HG03139 (cell line): Measurements from ENCODE around the gene THSD4.
"Not testable (repeated sequence)": the region's sequence is repeated elsewhere in the genome, so short reads cannot be mapped to it uniquely, and the experiment has no call there.

Experiments
- ATAC-seq: cut with Tn5 transposase; IDR thresholded peaks from one replicate; pipeline ENCODE4 v1.9.1; 2021; ENCODE audit not compliant: unreplicated experiment

Gene THSD4

GRCh38 chr15:71702496-71702895 is 587.2 kb downstream of the THSD4 start:
- ATAC-seq: no peak

DNA sequence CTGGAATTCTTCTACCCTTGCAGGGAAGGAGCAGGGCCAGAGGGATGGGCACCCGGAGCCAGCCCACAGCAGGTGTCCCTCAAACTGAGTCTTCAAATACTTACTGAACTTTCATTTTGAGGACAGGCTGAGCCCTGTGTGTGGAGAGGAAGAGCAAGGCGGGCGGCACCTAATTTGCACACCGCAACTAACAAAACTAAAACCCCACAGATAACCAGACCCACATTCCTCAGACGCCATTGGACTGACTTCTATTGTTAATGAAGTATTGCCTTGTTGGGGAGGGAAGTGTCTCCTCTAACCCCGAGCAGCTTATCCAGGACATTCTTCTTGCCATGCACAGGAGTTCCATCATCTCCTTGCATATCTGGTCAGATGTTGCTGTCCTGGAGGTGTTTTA is 589.9 kb downstream of the THSD4 start:
- ATAC-seq: no peak

DNA sequence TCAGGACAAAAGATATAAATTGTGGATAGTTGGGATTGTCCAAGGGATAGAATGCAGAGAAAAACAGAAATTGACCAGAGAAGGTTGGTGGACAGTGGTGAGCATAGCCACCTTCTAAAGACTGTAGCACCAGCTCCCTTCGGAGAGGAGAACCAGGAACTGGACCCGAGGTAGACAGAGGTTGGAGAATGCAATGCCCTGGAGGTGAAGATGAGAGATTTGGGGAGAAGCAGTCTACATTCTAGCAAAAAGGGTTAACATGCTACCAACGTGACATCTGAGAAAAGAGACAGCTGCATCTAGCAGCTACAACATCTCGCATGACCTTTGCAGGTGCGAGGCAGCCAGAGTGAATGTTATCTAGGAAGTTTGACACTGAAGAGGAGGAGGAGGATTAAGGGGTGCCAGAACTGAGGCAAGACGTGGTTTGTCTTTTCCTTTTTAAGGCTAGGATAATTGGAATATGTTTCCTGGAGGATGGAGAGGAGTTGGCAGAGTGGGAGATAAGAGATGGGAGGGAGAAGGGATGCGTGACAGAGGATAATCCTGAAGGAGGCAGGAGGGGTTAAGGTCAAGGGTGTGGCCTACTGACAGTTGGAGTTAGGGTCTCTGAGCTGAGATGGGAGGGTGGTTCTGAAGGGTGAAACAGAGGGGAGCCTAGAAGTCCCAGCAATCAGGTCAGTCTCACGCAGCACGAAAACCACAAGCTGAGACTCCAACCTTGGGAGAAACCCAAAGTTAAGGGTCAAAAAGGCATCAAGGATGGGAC is 591.4 kb downstream of the THSD4 start:
- ATAC-seq: no peak

DNA sequence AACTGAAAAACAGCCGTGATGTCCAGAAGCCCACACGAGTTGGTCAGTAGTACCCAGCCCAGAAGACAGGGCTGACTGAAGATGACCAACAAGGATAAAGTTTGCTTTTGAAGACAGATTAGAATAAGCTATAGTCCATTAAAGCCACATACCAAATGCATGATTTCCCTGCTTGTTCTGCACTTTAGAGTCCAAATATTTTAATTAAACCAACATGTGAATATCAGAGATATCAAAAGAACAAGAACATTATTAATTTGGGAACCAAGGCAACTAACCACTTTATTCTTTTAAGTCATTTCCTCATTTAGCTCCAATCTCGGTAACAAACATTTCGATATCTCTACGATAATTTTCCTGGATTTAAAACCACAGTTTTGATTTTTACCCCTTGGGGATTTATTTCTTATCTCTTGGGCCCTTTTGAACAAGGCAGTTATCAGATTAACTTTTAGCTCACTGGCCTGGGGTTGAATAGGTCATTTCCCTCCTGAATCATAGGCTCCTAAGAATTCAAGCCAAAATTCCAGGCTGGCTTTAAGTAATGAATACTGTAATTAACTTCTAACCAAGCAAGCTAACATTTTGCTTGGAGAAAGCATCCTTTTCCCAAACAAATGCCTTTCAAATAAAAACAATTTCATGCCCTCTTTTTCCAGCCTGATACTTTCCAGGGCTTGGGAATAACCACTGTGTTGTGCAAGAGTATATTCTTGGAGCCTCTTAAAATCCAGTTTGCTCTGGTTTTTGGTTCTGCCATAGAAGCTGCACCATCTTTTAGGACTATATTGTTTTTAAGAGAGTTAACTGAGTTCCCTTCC is 592.2 kb downstream of the THSD4 start:
- ATAC-seq: no peak

- ATAC-seq: no peak
These were observed 592.8 kb downstream of the THSD4 start for GRCh38 chr15:71708051-71708429.

DNA sequence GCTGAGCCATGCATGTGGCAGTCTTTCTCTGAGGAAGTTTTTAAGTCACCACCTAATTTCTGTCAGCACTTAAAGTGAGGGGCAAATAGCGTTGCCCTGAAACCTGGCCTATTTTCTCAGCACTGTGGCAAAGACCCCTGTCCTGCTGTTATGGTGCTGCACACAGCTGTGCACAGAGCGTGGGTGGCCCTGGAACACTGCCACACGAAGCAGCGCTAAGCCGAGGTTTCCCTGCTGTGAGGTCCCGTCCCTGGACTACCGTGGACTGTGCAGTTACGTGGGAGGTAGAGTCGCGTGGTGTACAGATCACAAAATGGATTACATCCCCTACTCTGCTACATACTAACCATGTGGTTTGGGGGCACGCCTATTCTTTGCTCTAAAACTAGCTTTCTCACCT is 593.5 kb downstream of the THSD4 start:
- no peak for ATAC-seq

GRCh38 chr15:71709808-71710418 is 594.6 kb downstream of the THSD4 start:
- ATAC-seq: no peak

DNA sequence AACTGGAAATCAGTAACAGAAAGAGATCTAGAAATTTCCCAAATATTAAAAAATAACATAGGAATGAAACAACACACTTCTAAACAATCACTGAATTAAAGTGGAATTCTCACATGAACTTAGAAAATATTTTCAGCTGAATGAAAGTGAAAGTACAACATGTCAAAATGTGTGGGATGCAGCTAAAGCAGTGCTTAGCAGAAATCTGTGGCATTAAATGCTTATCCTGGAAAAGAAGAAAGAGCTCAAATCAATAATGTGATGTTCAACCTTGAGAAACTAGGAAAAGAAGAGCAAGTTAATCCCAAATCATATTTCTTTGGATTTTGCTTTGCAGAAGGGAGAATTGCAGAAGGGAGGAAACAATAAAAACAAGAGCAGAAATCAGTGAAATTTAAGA is 596.9 kb downstream of the THSD4 start:
- no peak for ATAC-seq

- ATAC-seq: no peak
These were observed 598.0 kb downstream of the THSD4 start for GRCh38 chr15:71713191-71713809.

- ATAC-seq: no peak
These were observed 600.6 kb downstream of the THSD4 start for GRCh38 chr15:71715914-71716313.

- ATAC-seq: no peak
These were observed 601.7 kb downstream of the THSD4 start for GRCh38 chr15:71716990-71717389.

DNA sequence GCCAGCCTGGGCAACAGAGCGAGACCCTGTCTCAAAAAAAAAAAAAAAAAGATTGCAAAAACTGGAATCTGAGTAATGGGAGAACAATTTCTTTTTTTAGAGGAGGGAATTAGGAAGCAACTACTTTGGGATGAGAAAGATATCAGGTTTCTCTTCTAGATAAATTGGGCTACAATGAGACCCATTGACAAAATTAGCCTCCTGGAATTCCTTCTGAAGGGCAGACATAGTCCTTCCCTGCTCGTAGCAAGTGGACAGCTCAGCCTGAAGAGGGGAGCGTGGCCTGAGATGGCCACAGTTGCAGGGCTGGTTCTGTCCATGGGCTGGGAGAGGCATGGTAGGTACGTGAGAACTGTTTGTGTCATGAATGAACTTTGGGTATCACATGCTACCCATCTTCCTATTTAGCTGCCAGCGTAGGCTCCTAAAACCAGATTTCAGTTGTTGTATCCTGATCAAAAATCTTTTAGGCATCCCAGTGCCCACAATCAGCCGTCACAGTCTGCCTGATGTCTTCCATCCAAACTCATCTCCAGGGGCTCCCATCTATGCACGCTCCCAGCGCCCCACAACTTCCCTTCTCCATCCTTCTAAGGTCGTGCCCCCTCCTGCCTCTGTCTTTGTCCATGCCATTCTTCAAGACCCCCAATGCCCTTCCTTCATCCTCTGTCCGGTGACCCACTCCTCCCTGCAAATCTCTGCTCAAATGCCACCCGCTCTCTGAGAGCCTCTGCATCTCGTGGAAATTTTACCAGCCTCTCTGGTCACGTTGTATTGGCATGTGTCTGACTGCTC is 603.0 kb downstream of the THSD4 start:
- ATAC-seq: no peak

DNA sequence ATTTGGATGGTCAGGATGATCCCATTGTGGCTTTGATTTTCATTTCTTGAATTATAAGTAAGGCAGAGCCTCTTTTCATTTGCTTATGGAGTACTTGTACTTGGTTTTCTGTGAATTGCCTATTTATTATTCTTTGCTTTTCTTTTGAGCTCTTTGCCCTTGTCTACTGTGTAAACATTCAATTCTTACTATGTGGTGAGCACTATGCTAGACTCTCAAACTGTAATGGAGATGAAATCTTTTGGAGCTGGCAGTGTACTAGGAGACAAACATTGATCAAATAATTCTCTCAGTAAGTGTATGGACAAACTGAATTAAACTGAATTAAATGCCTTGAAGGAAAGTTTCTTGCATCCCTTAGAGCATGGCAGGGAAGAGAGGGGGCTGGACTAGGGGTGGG is 608.1 kb downstream of the THSD4 start:
- ATAC-seq: no peak

DNA sequence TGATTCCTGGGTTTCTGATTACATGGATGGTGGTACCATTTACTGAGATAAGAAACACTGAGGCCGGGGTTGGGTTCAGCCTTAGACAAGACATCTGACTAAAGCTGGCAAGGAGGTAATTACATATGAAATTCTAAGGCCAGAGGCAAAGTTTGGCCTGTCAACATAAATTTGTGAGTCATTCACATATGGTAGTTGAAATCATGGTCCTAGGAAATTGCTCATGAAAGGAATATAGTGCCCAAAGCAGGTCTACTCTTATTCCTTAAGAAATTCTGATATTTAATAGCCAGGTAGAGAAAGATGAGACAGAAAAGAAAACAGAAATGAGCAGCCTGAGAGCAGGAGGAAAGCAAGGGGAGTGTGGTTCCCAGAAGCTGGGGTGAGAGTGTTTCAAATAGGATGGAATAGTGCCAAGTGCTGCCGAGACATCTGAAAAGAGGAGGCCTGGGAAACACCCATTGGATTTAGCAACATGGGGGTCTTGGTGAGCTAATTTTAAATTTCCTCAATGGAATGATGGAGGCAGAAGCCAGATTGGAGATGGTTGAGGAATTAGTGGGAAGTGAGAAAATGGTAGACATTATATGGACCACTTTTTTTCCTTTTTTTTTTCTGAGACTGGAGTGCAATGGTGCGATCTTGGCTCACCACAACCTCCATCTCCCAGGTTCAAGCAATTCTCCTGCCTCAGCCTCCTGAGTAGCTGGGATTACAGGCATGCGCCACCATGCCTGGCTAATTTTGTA is 610.1 kb downstream of the THSD4 start:
- not testable (repeated sequence) for ATAC-seq

- ATAC-seq: no peak
These were observed 613.6 kb downstream of the THSD4 start for GRCh38 chr15:71728881-71729280.

- no peak for ATAC-seq
These were observed 614.0 kb downstream of the THSD4 start for GRCh38 chr15:71729319-71729718.

DNA sequence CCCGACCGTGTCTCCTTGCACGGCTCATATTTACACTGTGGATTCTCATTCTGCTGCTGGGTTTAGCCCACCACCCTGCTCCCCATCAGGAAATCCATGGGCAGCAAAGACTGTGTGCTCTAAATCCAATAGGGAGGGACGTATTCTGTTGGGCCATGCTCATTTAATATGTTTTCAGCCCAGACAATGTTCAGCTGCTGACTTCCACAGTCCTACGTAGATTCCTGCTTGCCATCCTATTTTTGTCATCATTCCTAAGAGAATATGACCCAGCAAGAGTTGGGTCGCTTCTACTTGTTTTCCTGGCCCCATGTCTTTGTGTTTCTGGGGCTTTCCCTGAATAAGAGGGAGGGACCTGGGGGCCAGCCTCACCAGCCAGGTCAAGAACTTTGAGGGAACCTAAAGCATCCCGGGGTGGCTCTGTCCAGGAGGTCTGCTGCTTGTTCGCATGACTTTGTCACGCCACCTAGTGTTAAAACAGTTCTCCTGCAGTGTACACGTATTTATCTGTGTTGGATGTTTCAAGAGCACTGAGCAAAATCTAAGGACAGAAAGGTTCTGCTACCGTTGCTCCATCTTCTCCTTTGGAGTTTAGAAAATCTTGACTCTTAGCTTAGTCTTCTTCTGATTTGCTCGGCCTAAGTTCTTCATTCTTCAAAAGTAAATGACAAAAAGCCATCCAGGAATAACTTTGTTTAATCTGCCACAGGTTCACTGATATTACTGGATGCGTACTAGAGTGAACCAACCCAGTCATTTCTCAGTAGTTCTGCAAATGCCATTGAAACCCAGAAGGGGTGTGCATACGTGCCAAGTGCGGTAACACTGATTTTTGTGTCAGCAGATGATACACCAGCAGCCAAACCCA is 615.2 kb downstream of the THSD4 start:
- ATAC-seq: no peak

- no peak for ATAC-seq
These were observed 617.4 kb downstream of the THSD4 start for GRCh38 chr15:71732636-71733035.

- no peak for ATAC-seq
These were observed 617.9 kb downstream of the THSD4 start for GRCh38 chr15:71733122-71733521.
